Measurements from ENCODE around the gene FANK1. TPM values are rescaled to one million over a fixed set of nuclear protein-coding genes. Genes with fewer than 3 reads are reported as not detected.

Gene FANK1
- total and polyA plus RNA-seq, 12 donors, result 1.7 to 23.7 (median 4.6) TPM

DNA sequence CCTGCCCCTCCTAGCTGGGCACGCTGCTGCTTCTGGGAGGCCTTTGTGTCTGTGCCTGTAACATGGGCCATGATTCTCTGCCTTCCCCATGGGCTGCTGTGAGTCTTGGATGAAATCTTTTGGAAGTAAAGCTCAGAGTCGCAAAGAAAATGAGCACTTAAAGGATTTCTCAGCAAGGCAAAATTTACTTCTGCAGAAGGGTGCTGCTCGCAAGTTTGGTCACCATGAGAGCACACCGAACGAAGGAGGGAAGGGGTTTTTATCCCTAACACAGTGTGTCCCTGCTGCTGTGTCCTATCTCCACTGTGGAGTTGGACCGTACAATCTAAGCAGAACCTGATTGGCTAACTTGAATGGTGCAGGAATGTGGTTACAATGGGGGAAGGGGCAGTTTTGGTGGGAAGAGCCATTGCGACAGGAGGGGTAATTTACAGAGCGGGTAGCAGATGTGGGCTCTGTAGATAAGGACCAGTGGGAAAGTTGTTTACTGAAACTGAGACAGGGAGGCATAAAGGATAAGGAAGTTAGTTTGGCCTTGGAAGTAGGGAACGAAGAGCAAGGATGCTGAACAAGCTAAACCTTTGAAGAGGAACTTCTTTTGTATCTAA lies 57.5 kb downstream of the FANK1 start:
- peaks cover 0 to 11% (median 0%) of the 10 kb centered on the region in 3 donors for H3K9me3 ChIP-seq (replicated peaks in 1 of 3)
- no peaks in the 10 kb centered on the region for H3K4me1 ChIP-seq (replicated peaks in 1 of 2)
- H3K27ac ChIP-seq, result no peak overlapping the region
- 89 to 93% (median 92%) methylated on average over 9 of the region's 9 CpGs for WGBS, 4 donors
- no peak for DNase-seq
- no peaks in the 10 kb centered on the region for H3K27me3 ChIP-seq
- no peak overlapping the region for H3K4me3 ChIP-seq
- H3K36me3 ChIP-seq (replicated peaks in 1 of 2), result no peaks in the 10 kb centered on the region
- intact Hi-C loops (cut with DNase I), result no loop called here
- no peak for TF ChIP-seq POLR2A (IDR thresholded peaks at IDR 0.05)
- TF ChIP-seq, protein P1, sequence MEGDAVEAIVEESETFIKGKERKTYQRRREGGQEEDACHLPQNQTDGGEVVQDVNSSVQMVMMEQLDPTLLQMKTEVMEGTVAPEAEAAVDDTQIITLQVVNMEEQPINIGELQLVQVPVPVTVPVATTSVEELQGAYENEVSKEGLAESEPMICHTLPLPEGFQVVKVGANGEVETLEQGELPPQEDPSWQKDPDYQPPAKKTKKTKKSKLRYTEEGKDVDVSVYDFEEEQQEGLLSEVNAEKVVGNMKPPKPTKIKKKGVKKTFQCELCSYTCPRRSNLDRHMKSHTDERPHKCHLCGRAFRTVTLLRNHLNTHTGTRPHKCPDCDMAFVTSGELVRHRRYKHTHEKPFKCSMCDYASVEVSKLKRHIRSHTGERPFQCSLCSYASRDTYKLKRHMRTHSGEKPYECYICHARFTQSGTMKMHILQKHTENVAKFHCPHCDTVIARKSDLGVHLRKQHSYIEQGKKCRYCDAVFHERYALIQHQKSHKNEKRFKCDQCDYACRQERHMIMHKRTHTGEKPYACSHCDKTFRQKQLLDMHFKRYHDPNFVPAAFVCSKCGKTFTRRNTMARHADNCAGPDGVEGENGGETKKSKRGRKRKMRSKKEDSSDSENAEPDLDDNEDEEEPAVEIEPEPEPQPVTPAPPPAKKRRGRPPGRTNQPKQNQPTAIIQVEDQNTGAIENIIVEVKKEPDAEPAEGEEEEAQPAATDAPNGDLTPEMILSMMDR (IDR thresholded peaks at IDR 0.05), result no peak

DNA sequence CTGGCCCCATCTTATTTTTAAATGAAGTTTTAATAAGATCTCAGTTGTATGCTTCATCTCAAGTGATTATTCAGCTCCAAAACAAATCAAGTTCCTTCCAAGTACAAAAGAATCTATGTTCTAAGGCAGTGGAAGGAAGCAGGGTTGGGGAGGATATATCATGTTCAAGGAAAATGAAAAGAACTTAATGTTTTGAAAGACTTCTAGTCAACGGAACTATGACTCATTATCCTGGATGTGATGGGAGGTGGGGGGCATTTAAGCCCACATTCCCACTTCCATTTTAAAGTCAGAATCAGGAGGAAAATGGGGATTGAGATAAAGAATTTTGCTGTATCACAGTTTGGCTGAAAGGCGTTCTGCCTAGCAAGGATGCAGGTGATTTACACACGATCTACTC lies 59.4 kb downstream of the FANK1 start:
- Histone ChIP-seq H3K4me3 (no peak overlapping the region), H3K9me3 (replicated peaks in 1 of 3) (peaks cover 0 to 11% (median 0%) of the 10 kb centered on the region in 3 donors), H3K36me3 (replicated peaks in 1 of 2) (no peaks in the 10 kb centered on the region), H3K27ac (no peak overlapping the region), H3K27me3 (no peaks in the 10 kb centered on the region), H3K4me1 (replicated peaks in 1 of 2) (no peaks in the 10 kb centered on the region)
- TF ChIP-seq, protein P1 (IDR thresholded peaks at IDR 0.05), result no peak
- TF ChIP-seq POLR2A (IDR thresholded peaks at IDR 0.05), result no peak
- intact Hi-C loops (cut with DNase I), result no loop called here
- no peak for DNase-seq
- 53 to 71% (median 61%) methylated on average over 3 of the region's 3 CpGs for WGBS, 4 donors

DNA sequence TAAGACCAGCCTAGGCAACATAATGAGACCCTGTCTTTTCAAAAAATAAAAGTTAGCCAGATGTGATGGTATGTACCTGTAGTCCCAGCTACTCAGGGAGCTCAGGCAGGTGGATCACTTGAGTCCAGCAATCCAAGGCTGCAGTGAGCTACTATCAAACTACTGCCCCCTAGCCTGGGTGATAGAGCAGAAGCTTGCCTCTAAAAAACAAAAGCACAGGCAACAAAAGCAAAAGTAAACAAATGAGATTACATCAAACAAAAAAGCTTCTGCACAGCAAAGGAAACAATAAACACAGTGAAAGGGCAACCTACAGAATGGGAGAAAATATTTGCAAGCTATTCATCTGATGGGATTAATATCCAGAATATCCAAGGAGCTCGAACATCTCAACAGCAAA lies 65.4 kb downstream of the FANK1 start:
- H3K36me3 ChIP-seq (replicated peaks in 1 of 2), result no peaks in the 10 kb centered on the region
- no peak for DNase-seq
- TF ChIP-seq, protein P1 (IDR thresholded peaks at IDR 0.05), result no peak
- TF ChIP-seq POLR2A (IDR thresholded peaks at IDR 0.05), result no peak
- H3K27me3 ChIP-seq, result no peaks in the 10 kb centered on the region
- H3K27ac ChIP-seq, result no peak overlapping the region
- H3K4me1 ChIP-seq (replicated peaks in 1 of 2), result no peaks in the 10 kb centered on the region
- 75 to 88% (median 79%) methylated on average over 1 of the region's 1 CpG for WGBS, 4 donors
- H3K4me3 ChIP-seq, result no peak overlapping the region
- intact Hi-C loops (cut with DNase I), result no loop called here
- H3K9me3 ChIP-seq (replicated peaks in 1 of 3), result no peaks in the 10 kb centered on the region

DNA sequence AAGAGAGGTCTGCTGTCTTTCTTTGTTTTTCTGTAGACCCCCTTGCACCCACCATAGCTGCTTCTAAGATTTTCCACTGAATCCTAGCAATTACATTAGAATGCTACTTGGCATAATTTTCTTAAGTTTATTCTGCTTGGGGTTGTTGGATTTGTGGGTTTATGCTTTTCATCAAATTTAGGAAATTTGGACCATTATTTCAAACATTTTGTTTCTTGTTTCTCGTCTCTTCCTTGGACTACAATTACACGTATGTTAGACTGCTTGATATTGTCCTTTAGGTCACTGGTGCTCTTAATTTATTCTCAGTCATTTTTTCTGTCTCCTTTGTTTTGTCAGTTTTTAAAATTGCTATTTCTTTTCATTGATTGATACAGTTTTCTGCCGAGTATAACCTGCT lies 65.8 kb downstream of the FANK1 start:
- intact Hi-C loops (cut with DNase I), result no loop called here
- no peak overlapping the region for H3K27ac ChIP-seq
- no peak for DNase-seq
- H3K4me1 ChIP-seq (replicated peaks in 1 of 2), result no peaks in the 10 kb centered on the region
- WGBS, 4 donors, result 90 to 96% (median 92%) methylated on average over 3 of the region's 3 CpGs
- no peaks in the 10 kb centered on the region for H3K27me3 ChIP-seq
- no peak overlapping the region for H3K4me3 ChIP-seq
- no peaks in the 10 kb centered on the region for H3K36me3 ChIP-seq (replicated peaks in 1 of 2)
- TF ChIP-seq POLR2A (IDR thresholded peaks at IDR 0.05), result no peak
- TF ChIP-seq, protein P1 (IDR thresholded peaks at IDR 0.05), result no peak
- no peaks in the 10 kb centered on the region for H3K9me3 ChIP-seq (replicated peaks in 1 of 3)
